ENCODE measurements around the gene MAGOHB. TPM values are rescaled to one million over a fixed set of nuclear protein-coding genes. Genes with fewer than 3 reads are reported as not detected.
"Not testable (repeated sequence)": the region's sequence is repeated elsewhere in the genome, so short reads cannot be mapped to it uniquely, and the experiment has no call there.

MAGOHB gene
- total RNA-seq, 1 donor from 2014 or later = 39.6 TPM

GRCh38 chr12:10574307-10574706 is 39.1 kb downstream of the MAGOHB start:
- peaks cover 7% of the 10 kb centered on the region for H3K36me3 Mint-ChIP-seq

GRCh38 chr12:10572021-10572490 is 41.4 kb downstream of the MAGOHB start:
- not testable (repeated sequence) for H3K27ac Mint-ChIP-seq; H3K9me3 Mint-ChIP-seq; H3K36me3 Mint-ChIP-seq; DNase-seq (ENCODE audit: extremely low spot score, unreplicated experiment); H3K27me3 Mint-ChIP-seq; H3K4me3 Mint-ChIP-seq; H3K4me1 Mint-ChIP-seq (ENCODE audit: unreplicated experiment)

More at GRCh38 chr12:10574307-10574706, 39.1 kb downstream of the MAGOHB start:
- Mint-ChIP-seq H3K27me3 (peaks cover 3% of the 10 kb centered on the region), H3K4me1 (ENCODE audit: unreplicated experiment) (no peaks in the 10 kb centered on the region), H3K9me3 (peaks cover 6% of the 10 kb centered on the region), H3K27ac (no peak overlapping the region), H3K4me3 (no peak overlapping the region)
- no peak for DNase-seq (ENCODE audit: extremely low spot score, unreplicated experiment)
- TF ChIP-seq, protein P1, sequence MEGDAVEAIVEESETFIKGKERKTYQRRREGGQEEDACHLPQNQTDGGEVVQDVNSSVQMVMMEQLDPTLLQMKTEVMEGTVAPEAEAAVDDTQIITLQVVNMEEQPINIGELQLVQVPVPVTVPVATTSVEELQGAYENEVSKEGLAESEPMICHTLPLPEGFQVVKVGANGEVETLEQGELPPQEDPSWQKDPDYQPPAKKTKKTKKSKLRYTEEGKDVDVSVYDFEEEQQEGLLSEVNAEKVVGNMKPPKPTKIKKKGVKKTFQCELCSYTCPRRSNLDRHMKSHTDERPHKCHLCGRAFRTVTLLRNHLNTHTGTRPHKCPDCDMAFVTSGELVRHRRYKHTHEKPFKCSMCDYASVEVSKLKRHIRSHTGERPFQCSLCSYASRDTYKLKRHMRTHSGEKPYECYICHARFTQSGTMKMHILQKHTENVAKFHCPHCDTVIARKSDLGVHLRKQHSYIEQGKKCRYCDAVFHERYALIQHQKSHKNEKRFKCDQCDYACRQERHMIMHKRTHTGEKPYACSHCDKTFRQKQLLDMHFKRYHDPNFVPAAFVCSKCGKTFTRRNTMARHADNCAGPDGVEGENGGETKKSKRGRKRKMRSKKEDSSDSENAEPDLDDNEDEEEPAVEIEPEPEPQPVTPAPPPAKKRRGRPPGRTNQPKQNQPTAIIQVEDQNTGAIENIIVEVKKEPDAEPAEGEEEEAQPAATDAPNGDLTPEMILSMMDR (conservative IDR thresholded peaks at IDR 0.05) = no peak

GRCh38 chr12:10571141-10571540 is 42.3 kb downstream of the MAGOHB start:
- peaks cover 3% of the 10 kb centered on the region for H3K36me3 Mint-ChIP-seq

DNA sequence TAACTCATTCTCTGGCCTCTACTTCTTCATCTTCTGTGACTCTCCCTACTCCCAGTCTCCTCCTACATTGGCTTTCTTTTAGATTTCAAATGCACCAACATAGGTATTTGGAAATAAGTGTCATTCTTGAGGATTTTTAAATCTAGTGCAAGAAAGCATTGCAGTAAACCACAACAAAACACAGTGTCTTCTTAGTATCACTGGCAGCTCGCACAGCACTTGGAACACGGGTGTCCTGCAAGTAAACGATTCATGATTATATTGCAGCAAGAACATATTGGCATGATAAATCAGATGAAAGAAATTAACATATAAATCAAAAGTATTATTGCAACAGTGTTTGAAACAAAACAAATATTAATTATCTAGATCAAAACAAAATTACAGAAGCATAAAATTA is 45.6 kb downstream of the MAGOHB start:
- H3K36me3 Mint-ChIP-seq = peaks cover 3% of the 10 kb centered on the region
- H3K27me3 Mint-ChIP-seq = peaks cover 11% of the 10 kb centered on the region
- H3K4me1 Mint-ChIP-seq (ENCODE audit: unreplicated experiment) = no peaks in the 10 kb centered on the region
- TF ChIP-seq, protein P1 (conservative IDR thresholded peaks at IDR 0.05) = no peak
- H3K27ac Mint-ChIP-seq = no peak overlapping the region
- H3K4me3 Mint-ChIP-seq = no peak overlapping the region
- H3K9me3 Mint-ChIP-seq = peaks cover 6% of the 10 kb centered on the region
- DNase-seq (ENCODE audit: extremely low spot score, unreplicated experiment) = no peak

More at GRCh38 chr12:10571141-10571540, 42.3 kb downstream of the MAGOHB start:
- Mint-ChIP-seq H3K27me3 (peaks cover 3% of the 10 kb centered on the region), H3K27ac (no peak overlapping the region), H3K9me3 (peaks cover 6% of the 10 kb centered on the region), H3K4me3 (no peak overlapping the region), H3K4me1 (ENCODE audit: unreplicated experiment) (no peaks in the 10 kb centered on the region)
- DNase-seq (ENCODE audit: extremely low spot score, unreplicated experiment) = no peak
- TF ChIP-seq, protein P1 (conservative IDR thresholded peaks at IDR 0.05) = no peak

DNA sequence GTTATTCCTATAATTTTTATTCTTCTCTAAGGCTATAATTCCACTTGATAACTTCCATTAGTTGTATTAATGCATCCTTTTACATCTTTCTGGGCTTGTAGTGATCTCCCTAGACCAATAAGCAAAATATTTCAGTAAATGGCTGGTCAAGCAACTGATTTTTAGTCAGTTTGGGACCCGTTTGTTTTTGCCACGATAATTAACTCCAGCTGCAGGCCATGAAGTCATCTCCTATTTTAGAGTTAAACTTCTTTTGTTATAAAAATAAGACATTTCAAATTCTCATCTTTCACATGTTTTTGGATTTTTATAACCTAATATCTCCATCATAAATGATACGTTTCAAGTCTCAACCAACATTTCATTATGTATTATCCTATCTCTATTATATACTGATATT is 49.4 kb downstream of the MAGOHB start:
- Mint-ChIP-seq H3K4me1 (ENCODE audit: unreplicated experiment) (no peaks in the 10 kb centered on the region), H3K36me3 (no peaks in the 10 kb centered on the region), H3K9me3 (no peaks in the 10 kb centered on the region), H3K4me3 (no peak overlapping the region), H3K27me3 (peaks cover 9% of the 10 kb centered on the region), H3K27ac (no peak overlapping the region)
- DNase-seq (ENCODE audit: extremely low spot score, unreplicated experiment) = no peak
- TF ChIP-seq, protein P1 (conservative IDR thresholded peaks at IDR 0.05) = no peak

DNA sequence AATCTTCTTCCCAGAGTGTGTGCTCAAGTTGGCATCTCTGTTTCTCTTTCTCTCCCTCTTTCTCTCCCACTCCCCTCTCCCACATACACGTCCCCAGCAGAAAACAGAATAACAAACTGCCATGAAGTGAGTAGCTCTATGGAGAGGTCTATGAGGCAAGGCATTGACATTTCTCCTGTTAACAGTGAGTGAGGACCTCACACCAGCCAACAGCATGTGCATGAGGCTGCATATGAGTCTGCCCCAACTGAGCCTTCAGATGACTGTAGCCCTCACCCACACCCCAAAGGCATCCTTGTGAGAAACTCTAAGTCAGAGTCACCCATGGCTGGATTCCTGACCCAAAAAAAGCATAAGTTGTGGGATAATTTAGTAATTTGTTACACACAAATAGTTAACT is 50.4 kb downstream of the MAGOHB start:
- Mint-ChIP-seq H3K4me1 (ENCODE audit: unreplicated experiment) (no peaks in the 10 kb centered on the region), H3K4me3 (no peak overlapping the region), H3K27ac (no peak overlapping the region), H3K9me3 (no peaks in the 10 kb centered on the region), H3K36me3 (no peaks in the 10 kb centered on the region), H3K27me3 (peaks cover 9% of the 10 kb centered on the region)
- DNase-seq (ENCODE audit: extremely low spot score, unreplicated experiment) = no peak
- TF ChIP-seq, protein P1 (conservative IDR thresholded peaks at IDR 0.05) = no peak
